ENCODE data around the gene APPL2.

DNA sequence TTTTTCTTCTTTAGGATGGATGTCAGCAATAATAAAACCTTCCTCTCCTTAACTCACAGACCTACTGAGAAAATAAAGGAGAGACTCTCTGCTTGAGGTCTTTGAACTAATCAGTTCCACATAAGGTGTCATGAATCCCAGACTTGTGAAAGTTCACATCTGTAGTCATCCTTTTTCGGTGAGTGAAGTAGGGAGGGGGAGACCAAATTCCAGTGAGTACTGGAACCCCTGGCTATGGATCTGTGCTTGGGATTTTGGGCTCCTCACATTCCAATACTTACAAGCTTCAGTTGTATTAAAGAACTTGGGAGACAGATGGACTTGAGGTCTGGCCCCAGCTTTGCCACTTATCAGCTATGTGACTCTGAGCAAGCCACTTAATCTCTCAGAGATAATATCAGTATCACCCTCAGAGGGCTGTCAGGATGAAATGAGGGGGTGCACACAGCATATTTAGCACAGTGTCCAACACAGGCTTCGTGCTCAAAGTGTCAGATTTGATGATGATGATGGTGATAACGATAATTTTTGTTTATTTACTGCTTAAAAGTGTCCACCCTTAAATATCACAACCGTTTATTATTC is 34.8 kb upstream of the APPL2 start:
- TF ChIP-seq POLR2AphosphoS5 (IDR thresholded peaks at IDR 0.05) (no peak), POLR2A (IDR thresholded peaks at IDR 0.05) (no peak), EP300 (IDR thresholded peaks at IDR 0.05) (no peak)
- TF ChIP-seq, protein P1, sequence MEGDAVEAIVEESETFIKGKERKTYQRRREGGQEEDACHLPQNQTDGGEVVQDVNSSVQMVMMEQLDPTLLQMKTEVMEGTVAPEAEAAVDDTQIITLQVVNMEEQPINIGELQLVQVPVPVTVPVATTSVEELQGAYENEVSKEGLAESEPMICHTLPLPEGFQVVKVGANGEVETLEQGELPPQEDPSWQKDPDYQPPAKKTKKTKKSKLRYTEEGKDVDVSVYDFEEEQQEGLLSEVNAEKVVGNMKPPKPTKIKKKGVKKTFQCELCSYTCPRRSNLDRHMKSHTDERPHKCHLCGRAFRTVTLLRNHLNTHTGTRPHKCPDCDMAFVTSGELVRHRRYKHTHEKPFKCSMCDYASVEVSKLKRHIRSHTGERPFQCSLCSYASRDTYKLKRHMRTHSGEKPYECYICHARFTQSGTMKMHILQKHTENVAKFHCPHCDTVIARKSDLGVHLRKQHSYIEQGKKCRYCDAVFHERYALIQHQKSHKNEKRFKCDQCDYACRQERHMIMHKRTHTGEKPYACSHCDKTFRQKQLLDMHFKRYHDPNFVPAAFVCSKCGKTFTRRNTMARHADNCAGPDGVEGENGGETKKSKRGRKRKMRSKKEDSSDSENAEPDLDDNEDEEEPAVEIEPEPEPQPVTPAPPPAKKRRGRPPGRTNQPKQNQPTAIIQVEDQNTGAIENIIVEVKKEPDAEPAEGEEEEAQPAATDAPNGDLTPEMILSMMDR (IDR thresholded peaks at IDR 0.05): no peak
